ENCODE results near the gene KCNMA1. TPM values are rescaled to one million over a fixed set of nuclear protein-coding genes. Genes with fewer than 3 reads are reported as not detected.

Gene KCNMA1
- total and polyA plus RNA-seq, 7 donors: 15.3 to 427 (median 256) TPM

- DNase-seq: no peak
- no peak overlapping the region for H3K27ac ChIP-seq
- peaks cover 0 to 4% (median 0%) of the 10 kb centered on the region in 3 donors for H3K27me3 ChIP-seq
- TF ChIP-seq POLR2A (IDR thresholded peaks at IDR 0.05) (no peak), CTCF (IDR thresholded peaks at IDR 0.05) (no peak), EP300 (IDR thresholded peaks at IDR 0.05) (no peak), POLR2AphosphoS5 (IDR thresholded peaks at IDR 0.05) (no peak)
- H3K4me1 ChIP-seq: no peaks in the 10 kb centered on the region
- WGBS, 2 donors: 59 to 64% methylated on average over 5 of the region's 5 CpGs
- intact Hi-C loops (cut with DNase I): no loop called here
- H3K9me3 ChIP-seq: no peaks in the 10 kb centered on the region
- no peak overlapping the region for H3K4me3 ChIP-seq
- H3K36me3 ChIP-seq: no peaks in the 10 kb centered on the region
Observed at GRCh38 chr10:77670817-77671443, 33.3 kb upstream of the KCNMA1 start.

DNA sequence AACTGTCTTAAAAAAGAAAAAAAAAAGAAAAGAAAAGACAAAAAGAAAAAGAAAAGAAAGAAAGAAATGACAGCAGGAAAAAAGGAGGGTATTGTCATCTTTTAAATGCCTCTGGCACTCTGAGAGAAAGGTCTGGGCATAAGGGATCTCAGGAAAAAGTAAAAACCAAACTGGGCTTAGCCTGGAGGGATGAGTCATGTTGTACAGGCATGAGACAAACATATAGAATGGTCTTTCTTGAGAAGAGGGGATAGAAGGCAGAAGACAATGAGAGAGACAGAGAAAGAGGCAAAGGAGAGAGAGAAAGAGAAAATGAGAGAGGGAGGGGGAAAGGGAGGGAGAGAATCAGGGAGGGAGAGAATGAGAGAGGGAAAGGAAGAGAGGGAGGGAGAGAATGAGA, 32.3 kb upstream of the KCNMA1 start:
- Histone ChIP-seq H3K4me1 (no peaks in the 10 kb centered on the region), H3K27me3 (peaks cover 0 to 4% (median 0%) of the 10 kb centered on the region in 3 donors), H3K36me3 (no peaks in the 10 kb centered on the region), H3K9me3 (no peaks in the 10 kb centered on the region), H3K4me3 (no peak overlapping the region), H3K27ac (no peak overlapping the region)
- no peak for DNase-seq
- TF ChIP-seq CTCF (IDR thresholded peaks at IDR 0.05) (no peak), EP300 (IDR thresholded peaks at IDR 0.05) (no peak), POLR2A (IDR thresholded peaks at IDR 0.05) (no peak), POLR2AphosphoS5 (IDR thresholded peaks at IDR 0.05) (no peak)
- intact Hi-C loops (cut with DNase I): no loop called here

DNA sequence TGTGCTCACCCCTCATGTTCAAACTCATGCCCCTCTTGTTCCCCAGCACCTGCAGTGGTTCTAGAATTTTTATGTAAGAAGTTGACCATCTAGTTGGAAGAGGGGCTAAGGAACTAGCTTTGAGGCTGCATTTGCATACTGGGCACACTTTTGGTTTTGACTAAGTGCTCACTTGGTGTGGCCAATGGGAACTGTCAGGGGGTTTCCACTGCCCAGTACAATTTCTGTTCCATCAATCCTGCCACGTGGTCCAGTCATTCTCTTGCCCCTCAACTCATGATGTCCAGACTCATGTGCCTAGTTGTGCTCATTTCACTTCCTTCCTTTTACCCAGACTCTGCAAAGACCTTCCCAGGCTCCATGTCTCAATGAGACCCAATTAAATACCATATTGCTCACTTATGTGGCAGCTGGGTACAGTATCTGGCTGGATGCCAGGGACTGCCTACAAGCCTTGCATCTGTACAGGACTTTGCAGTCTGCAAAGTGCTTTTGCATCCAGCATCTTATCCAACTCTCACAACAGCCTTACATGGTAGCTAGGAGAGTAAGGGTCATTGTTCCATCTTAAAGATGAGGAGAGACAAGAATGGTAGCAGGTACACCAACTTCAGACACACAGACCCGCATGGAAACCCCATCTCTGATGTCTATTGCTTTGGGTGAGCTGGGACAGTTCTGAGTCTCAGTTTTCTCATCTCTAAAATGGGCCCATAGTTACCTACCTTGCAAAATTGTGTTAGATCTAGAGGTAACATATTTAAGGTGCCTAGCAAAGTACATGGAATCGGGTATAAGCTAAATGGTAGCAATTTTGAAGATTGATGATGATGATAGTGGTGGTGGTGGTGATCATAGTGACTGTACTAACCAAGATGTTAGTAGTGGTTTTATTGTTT, 30.1 kb upstream of the KCNMA1 start:
- 79 to 82% methylated on average over 3 of the region's 3 CpGs for WGBS, 2 donors
- intact Hi-C loops (cut with DNase I): no loop called here
- TF ChIP-seq CTCF (IDR thresholded peaks at IDR 0.05) (no peak), POLR2AphosphoS5 (IDR thresholded peaks at IDR 0.05) (no peak), POLR2A (IDR thresholded peaks at IDR 0.05) (no peak), EP300 (IDR thresholded peaks at IDR 0.05) (no peak)

DNA sequence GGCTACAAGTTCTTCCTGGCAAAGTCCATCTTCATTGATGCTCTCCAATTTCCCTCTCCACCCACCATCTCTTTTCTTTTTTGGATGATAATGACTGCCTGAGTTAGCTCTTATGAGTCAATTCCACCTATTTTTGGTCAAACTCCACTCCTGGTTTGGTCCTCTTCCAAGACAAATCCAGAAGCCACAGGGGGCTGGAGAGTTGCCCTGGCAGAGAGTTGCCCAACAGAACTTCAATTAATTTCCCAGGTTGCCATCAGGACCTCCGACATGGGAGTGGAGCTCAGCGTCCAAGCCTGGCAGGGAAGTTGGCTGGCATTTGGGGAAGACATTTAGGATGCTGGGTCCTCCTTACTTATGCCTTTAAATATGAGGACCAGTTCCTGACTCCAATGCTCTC, 29.2 kb upstream of the KCNMA1 start:
- Histone ChIP-seq H3K36me3 (no peaks in the 10 kb centered on the region), H3K27me3 (peaks cover 0 to 4% (median 0%) of the 10 kb centered on the region in 3 donors), H3K9me3 (no peaks in the 10 kb centered on the region), H3K4me1 (no peaks in the 10 kb centered on the region), H3K27ac (no peak overlapping the region), H3K4me3 (no peak overlapping the region)
- intact Hi-C loops (cut with DNase I): no loop called here
- DNase-seq: no peak
- WGBS, 2 donors: 95 to 98% methylated on average over 2 of the region's 2 CpGs
- TF ChIP-seq EP300 (IDR thresholded peaks at IDR 0.05): no peak
- TF ChIP-seq CTCF (IDR thresholded peaks at IDR 0.05): no peak
- no peak for TF ChIP-seq POLR2A (IDR thresholded peaks at IDR 0.05)
- no peak for TF ChIP-seq POLR2AphosphoS5 (IDR thresholded peaks at IDR 0.05)

More for the DNA sequence above, 30.1 kb upstream of the KCNMA1 start:
- Histone ChIP-seq H3K4me1 (no peaks in the 10 kb centered on the region), H3K9me3 (no peaks in the 10 kb centered on the region), H3K27me3 (peaks cover 0 to 4% (median 0%) of the 10 kb centered on the region in 3 donors), H3K27ac (no peak overlapping the region), H3K36me3 (no peaks in the 10 kb centered on the region), H3K4me3 (no peak overlapping the region)
- DNase-seq: no peak
